ENCODE measurements around the gene RCSD1. TPM values are rescaled to one million over a fixed set of nuclear protein-coding genes. Genes with fewer than 3 reads are reported as not detected.

RCSD1 gene
- total RNA-seq, 1 experiment from 2014 or later: not detected

DNA sequence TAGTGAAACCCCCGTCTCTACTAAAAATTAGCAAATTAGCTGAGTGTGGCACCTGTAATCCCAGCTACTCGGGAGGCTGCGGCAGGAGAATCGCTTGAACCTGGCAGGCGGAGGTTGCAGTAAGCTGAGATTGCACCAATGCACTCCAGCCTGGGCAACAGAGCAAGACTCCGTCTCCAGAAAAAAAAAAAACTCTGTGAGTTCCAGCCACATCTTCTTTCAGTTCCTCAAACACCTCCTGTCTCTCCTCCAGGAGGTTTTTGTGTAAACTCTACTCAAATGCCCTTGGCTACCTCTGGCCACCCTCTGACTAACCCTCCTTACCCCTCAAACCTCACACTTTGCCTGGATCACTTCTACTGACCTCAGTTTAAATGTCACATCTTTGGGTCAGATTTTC is 38.1 kb downstream of the RCSD1 start:
- no peak for DNase-seq (ENCODE audit: low spot score)

DNA sequence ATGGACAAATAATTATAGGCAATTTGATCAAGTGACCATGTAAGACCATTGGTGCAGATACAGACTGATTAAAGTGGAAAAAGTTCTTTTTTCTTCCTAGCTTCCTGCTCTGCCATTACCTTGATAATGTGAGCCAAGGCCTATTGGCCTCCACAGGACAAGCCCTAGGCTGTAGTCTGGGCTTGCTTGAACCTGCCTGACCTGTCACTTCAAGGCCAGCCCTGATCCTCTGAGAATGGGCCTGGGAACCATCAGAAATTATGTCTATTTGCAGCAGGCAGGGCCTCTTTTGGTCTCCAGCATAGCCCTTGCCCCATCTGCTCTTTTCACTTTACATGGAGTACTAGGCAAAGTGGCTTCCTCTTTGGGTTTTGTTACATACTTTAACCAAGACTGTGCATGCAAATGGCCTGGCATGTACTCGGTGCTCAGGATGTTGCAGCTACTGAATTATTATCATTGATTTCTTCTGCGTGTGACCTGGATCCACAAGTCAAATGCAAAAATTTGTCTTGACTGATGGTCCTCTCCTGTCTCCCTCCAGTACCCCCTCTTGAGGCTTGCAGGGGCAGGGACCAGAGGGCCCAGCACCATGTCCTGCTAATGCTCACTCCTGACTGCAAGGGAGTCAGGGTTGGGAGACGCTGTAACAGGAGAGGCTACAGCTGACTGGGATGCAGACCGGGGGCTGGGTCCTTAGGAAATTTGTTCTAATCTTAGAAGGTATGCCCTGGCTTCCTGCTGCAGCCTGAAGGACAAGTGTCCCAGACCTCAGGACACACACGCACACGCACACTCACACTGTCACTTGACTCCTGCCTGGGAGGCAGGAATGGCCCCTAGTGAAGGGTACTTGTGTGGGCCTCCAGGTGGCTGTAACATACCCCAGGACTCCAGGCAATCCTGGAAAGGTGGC is 39.4 kb downstream of the RCSD1 start:
- no peak for DNase-seq (ENCODE audit: low spot score)

DNA sequence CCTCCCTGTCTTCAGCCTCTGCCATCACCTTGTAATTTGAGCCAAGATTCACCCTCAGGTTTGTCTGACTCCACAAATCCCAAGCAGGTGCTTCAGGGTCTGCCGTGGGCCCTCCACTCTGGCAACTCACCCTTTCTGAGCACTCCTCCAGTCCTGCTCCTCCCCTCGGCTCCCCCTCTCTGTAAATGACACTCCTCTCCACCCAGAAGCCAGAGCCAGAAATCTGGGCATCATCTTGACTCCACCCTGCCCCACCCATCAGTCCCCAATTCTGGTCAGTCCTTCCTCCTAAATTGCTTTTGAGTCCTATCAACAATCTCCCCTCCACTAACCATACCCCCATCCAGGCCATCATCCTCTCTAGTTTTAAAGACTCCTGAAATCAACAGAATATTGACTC is 40.5 kb downstream of the RCSD1 start:
- no peak for DNase-seq (ENCODE audit: low spot score)

DNA sequence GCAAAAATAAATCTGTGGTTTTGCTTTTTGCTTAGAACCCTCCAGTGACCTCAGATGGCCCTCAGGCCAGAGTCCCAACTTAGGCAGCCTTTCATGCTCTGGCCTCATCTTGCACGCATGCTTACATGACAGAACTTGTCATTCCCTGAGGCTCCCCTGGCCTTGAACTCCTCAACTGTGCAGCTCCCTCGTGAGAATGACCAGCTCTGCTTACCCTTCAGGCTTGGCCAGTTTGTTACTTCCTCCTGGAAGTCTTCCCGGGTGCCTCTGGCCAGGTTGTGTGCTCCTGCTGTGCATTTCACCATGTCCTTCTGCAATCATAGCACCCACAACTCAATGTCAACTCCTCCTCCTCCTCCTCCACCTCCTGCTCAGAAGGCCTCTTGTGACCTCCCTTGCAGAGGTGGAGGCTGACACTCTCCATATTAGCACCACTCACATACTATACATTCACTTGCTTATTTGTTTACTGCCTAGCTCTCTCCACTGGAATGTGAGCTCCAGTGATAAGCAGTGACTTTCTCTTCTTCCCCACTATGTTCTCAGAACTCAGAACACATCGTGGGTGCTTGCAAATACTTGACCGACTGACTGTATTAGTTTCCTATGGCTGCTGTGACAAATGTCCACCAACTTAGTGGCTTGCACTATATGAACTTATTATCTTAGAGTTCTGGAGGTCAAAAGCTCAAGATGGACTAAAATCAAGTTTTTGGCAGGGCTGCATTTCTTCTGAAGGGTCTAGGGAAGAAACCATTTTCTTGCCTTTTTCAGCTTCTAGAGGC is 41.9 kb downstream of the RCSD1 start:
- no peak for DNase-seq (ENCODE audit: low spot score)

DNA sequence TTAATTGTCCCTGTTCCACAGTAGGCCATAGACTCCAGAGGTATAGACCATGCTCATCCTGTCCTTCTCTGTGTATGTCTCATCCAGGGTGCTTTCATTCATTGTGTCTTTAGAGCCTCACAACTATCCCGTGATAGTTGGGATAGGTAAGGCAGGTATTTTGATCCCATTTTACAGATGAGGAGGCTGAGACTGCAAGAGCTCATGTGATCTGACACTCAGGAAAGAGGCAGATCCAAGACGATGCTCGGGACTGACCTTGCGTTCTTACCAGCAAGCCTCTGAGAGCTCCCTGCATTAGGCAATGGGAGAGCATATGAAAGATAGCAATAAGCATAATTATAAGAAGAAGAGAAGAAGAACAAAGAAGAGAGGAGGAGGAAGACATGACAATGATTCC is 42.8 kb downstream of the RCSD1 start:
- no peak for DNase-seq (ENCODE audit: low spot score)

DNA sequence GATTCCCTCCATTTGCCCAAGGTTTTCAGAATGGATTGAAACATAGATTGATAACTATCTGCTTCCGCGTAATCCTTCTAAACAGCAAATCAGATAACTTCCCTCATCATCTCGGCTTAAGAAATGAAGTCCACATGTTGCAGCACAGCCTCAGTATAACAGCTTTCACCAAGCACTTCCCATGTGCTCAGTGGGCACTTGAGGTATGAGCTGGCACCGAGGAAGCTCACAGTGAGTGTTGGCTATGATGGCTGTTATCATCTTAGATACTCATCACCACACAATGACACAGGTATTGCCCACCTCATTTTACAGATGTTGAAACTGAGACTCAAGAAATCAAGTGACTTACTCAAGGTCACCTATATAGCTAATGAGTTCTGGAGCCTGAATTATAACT is 43.2 kb downstream of the RCSD1 start:
- no peak for DNase-seq (ENCODE audit: low spot score)

DNA sequence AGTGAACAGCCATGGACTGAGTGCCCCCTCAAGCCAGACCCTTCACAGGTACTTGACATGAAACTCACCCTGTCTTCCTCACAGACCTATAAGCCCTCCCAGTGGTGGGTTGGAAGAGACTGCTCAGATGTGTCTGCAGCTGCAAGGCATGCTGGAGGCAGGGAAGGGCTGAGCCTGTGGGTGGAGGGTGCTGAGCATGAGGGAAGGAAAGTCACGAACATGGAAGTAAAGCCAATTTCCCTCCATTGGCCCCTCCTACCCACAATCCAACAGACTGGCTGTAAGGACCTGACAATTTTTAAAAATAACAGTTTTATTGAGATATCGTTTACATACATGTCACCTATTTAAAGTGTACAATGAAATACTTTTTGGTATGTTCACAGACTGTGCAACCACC is 44.1 kb downstream of the RCSD1 start:
- DNase-seq (ENCODE audit: low spot score): no peak

DNA sequence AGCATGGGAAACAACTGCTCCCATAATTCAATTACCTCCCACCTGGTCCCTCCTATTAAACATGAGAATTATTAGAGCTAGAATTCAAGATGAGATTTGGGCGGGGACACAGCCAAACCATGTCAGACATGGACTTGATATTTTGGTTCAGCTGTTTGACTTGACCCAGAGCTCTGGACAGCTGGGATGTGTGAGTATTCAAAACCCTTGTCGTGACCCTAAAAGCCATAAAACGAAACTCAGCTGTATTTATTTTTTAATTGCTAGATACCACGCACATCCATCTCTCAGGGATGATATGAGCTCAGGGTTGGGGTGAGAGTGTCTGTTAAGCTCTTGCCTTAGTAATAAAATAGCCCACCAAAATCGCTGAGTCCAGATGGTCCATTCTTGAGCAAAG is 45.4 kb downstream of the RCSD1 start:
- no peak for DNase-seq (ENCODE audit: low spot score)

DNA sequence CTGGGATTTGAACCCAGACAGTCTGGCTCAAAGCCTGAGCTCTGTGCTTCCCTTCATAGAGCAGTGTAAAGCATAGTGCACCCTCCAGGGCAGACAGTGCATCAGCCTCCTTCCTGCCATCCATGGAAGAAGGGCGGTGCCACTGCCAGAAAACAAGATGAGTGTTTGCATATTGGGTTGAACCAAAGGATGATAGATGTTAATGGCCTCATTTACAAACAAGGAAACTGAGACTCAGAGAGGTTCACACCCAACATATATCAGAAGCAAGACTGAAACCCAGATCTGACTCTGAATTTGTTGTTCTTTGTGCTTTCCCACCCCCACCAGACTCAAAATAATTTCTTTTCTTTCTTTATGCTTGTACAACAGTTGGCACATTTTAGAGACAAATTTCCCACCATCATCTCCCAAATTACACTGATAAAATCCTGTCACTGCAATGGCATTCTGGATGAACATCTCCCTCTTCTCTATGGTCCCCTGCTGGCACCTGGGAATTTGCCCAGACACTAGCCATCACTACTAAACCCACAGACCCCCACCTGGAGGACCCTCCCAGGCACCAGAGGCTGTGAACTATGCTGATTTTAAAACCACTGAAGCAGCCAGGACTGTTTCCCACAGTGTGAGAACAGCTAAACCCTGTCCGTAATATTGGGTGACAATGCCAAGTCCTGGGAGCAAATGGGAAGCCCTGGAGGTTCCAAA is 46.3 kb downstream of the RCSD1 start:
- DNase-seq (ENCODE audit: low spot score): no peak

DNA sequence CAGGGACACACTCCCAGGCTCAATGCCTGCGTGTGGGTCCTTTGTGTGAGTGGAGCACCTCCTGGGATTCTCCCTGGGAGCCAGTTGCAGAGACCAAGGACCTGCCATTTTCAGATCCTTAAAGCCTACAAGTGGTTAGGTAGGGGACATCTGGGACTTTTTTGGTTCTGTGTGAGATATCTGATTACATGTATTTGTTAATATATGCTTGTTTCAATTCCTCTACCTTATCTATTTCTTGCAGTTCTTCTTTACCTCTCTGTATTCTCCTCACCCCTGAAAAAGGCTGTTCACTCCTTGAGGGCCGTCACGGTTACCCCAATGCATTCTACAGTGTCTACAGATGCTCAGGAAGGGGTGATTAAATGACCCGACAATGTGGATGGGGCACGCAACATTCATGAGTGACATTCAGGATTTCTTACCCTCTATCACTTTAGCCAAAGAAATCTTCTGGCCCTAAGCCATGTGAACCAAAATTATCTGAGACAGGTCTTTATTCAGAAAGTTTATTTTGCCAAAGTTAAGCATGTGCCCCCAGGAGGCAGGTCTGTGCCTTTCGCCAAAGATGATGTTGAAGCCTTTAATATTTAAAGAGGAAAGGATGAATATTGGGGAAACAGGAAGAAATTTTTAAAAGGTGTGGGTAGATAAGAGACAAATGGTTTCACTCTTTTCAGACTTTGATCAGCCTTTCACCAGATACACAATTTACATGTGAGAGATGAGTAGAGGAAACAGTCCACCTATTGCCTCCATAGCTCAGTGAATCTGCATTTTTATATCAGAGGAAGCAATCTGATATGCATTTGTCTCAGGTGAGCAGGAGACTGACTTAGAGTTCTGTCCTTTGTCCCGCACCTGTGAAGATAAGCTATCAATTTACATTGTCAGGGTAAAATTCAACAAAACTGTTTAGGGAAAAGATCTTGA is 47.1 kb downstream of the RCSD1 start:
- no peak for DNase-seq (ENCODE audit: low spot score)

DNA sequence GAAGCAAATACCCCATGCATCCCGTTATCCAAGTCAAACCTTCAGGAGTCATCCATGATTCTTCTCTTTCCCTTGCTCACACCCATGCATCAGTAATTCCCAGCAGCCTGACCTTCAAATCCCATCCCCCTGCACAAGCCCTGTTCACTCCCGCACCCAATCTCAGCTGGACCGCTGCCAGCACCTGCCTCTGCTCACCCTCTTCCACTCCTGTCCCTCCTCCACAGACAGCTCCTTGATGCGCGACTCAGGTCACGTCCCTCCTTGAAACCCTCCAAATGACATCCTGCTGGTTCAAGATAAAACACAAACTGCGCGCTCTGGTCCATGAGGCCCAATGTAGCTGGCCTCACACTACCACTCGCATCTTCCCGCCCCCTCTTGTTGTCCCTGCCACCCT is 48.4 kb downstream of the RCSD1 start:
- DNase-seq (ENCODE audit: low spot score): no peak

DNA sequence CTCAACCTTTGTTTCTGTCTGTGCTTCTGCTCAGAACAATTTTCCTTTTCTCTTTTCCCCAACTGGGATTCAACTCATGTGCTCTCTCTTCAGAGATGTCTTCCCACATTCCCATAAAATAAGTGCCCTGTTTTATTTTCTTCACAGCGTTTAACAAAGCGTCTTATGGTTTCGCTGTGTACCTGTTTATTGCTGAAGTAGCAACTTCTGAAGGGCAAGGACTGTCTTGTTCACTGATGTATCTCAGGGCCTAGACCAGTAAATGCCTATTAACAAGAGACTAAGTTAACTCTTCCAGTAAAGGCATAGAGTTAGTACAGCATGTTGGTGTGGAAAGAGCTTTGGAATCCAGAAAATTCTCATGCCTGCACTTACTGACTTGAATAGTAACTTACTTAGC is 48.8 kb downstream of the RCSD1 start:
- no peak for DNase-seq (ENCODE audit: low spot score)

DNA sequence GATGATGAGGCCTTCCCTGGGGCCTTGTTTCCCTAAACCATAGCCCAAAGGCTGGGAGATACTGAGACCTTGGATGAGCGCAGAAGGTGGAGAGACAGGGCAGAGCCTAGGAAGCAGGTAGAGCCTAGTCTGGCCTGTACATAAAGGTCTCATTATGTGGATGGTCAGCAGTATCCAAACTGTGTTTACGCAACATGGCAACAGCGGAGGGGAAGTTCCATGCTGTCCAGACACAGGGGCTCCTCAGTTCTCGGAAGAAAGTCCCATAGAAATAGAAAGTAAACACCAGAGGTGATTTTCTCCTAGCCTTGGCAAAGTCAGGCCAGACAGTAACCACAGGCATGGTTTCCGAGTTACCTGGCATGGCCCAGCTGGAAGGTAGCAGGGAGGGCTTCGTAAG is 49.7 kb downstream of the RCSD1 start:
- no peak for DNase-seq (ENCODE audit: low spot score)

DNA sequence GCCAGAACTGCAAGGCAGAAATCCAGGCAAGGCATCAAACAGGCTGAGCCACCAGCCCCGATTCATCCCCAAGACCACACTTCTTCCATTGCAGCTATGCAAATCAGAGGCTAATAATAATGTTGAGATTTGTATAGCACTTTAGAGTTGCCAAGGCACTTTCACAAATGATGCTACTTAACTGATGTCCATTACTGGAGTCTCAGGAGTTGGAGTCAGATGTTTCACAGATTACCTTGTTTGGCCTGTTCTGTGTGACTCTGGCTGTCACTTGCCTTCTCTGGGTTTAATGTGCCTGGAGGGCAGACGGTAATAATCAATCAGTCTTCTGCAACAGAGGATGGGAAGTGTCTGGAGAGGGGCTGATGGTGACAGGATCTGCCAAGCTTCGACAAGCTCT is 51.0 kb downstream of the RCSD1 start:
- no peak for DNase-seq (ENCODE audit: low spot score)

DNA sequence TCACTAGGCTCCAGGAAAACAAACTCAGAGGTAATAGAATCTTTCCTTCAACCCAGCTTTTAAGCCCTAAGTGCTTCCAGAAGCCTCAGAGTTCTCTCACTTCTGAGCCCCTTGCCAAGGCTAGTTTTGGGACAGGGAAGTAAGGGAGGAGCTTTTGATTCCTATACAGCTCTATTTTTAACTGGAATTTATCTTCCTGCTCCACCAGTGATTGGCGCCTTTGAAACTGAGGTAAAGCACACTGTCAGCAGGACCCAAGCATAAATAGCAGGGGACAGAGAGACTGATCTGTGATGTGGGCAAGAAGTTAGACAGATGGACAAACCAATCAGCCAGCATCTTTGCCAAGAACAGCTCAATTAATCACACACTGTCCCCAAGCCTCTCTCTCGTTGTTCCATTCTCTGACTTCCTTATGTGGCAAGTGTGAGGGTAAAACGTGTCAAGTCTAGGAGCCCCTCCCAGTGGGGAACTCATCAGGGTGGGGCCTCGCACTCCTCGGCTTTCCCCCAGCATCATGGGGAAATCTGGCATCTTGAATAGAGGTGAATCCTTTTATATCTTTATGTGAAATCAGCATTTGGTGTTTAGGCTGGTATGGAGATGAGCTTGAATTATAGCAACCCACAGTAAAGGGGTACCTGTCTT is 51.5 kb downstream of the RCSD1 start:
- no peak for DNase-seq (ENCODE audit: low spot score)

DNA sequence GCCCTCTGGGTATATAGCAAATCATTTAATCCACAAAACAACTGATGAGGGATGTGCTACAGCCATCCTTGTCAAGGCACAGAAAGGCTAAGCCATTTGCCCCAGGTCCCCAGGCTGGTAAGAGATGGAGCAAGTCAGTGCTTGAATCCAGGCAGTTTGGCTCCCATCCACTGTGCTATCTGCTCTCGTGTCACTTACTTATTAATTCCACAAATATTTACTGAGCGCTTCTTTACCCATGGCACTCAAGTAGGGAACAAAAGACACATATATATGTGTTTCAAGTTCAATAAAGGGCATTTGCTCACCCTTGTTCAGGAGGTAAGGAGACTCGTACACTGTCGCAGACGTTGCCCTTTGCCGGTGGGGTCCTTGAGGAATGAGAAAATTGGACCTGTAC is 53.2 kb downstream of the RCSD1 start:
- no peak for DNase-seq (ENCODE audit: low spot score)

DNA sequence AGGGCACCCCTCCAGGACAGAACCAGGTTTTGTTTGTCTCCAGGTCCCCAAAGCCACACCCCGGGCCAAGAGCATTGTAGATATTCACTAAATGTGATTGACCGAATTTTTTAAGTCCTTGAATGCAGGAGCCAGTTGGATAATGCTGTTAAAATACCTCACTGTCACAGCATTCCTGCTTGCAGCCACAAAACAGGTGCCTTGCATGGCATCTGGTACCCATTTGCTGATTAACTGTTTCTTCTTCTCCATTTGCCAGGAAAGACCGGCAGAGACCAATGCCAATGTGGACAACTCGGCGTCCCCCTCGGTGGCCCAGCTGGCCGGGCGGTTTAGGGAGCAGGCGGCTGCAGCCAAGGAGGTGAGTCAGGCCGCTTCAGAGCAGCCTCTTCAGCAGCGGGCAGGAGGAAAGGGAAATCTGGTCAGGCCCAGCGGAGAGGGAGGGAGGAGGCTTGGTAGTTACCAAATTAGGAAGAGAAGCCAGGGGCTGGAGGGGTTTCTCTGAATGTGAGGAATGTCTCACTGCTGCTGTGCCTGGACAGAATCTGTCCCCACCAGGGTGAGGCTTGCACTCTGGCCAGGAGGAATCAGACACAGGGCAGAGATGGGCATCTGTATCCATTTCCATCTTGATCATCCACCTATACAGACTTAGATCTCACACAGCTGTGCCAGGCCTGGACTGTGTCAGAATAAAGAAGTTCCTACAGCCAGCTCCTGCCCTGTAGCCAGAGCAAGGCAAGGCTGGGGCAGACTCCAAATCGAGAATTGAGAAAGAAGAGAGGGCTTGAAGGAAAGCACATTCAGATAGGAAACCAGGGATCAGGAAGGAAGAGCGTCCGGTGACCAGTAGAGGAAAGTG is 53.8 kb downstream of the RCSD1 start:
- DNase-seq (ENCODE audit: low spot score): no peak

DNA sequence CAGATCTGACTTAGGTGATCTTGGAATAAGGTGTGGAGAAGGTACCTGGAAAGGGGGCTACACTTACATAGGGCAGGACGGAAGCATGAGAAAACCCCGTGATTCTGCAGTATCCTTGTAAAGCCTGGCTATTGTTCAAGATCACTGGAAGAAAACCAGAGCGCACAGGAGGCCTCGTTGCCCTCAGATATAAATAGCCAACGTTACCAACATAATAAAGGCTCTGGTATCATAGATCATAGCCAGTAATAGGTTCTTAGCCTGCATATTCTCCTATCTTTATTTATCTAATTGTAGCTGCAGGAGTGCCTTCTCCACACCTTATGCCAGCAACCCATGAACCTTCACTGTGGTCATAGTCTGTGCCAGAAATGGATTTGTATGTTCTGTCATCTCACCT is 55.8 kb downstream of the RCSD1 start:
- DNase-seq (ENCODE audit: low spot score): no peak

DNA sequence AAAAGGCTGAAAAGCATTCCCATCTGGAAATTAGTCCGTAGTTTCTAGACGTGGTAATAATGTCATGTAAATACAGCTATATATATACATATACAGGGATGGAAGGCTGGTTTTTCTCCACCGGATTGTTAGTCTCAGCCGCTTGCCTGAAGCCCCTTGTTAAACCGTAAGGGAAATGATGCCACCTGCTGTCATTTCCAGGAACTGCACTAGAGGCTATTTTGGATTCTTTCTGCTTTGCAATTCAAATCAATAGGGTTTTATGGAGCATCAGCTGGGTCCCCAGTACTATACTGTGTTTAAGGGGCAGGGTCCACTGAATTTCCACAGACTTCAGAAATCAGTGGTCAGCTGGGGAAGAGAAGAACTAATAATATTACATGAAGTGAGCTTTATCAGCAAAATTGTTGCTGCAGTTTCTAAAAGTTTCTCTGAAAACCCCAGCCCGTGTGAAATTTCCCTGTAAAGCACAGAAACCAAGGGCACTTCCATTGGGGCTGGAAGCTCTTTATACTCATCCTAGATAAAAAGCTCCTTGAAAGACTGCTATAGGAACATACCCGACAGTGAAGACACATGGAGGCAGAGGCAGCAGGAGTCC is 58.0 kb downstream of the RCSD1 start:
- peak; percentile 45 for DNase-seq (ENCODE audit: low spot score)

DNA sequence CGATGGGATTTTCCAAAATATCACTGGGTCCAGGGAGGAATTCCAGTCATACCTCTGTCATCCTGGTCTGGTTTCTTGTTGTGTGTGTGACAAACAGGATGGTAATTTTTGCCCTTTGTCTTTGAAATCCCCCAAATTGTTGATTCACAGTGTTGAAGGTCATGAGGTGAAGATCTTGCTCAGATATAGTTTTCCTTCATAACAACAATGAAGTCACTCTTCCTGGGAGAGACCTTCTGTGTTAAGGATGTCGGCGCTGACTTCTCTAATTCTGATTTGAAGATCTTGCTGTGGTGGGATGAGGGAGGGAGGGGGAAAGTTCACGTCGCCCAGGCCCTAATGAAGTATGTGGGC is 59.5 kb downstream of the RCSD1 start:
- no peak for DNase-seq (ENCODE audit: low spot score)

Measured in H4 (cell line).